Stimulated activated CD4-positive, alpha-beta T cell treated with anti-CD3 and anti-CD28 coated beads, Interleukin-4, amount 100 ng/mL, for 48 hours (primary cell): ENCODE measurements around the gene CDH2.

Source experiments
- DNase-seq, 2 donors: peaks; one replicate each; pipeline ENCODE4 v3.0.0-alpha.2; 2020; ENCODE audit warnings: low read depth in 2 of 2

Gene CDH2

DNA sequence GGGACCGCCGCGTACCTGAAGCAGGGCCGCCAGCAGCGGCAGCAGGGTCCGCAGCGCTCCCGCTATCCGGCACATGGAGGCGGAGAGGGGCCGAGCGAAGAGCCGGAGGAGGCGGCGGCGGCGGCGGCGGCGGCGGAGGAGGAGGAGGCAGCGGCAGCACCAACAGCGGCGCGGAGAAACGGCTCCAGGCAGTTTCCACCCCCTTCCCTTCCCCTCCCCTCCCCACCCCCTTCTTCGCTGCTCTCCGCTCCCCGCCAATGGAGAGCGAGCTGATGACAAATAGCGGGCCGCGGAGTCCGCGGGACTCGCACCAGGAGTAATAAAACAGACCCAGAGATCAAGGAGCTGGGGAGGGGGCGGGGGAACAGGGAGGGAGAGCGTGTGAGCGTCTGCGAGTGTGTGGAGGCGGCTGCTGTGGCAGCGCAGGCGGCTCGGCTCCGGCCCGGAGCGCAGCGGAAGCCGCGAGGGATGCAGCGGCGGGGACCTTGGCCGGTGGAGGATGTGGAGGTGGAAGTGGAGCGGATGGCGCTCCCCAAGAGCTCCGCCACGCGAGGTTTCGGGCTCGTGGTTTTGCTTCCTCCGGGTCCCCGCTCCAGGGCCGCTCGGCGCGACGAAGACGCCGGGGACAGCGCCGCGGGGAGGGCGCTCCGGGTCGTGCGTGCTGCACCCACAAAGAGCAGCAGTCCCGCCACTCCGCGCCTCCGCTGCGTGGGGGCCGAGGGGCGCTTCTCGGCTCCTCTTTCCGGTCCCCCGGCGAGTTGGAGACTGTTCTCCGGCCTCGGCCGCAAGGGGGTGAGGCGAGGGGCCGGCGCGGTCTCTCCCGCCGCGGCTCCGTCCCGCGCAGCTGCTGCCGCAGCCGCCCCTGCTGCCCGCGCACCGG, at the start of gene CDH2:
CDH2 (minus strand) TSS at position 183 of the 880 bp plus-strand sequence; CDS start at position 75, 108 bp downstream.
- no peak for DNase-seq

DNA sequence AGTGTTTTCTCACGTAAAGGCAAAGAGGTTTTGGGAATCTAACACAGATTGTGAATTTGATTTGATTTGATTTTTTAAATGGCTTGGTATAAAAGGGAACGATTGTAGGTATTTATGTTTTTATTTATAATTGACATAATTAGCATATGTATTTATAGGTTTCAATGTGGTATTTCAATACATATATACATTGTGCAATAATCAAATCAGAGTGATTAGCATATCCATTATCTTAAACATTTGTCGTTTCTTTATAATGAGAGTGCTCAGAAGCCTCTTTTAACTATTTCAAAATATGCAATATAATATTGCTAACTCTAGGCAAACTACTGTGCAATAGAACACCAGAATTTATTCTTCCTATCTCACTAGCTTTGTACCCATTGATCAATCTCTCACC, 35.1 kb upstream of the CDH2 start:
- DNase-seq: no peak

DNA sequence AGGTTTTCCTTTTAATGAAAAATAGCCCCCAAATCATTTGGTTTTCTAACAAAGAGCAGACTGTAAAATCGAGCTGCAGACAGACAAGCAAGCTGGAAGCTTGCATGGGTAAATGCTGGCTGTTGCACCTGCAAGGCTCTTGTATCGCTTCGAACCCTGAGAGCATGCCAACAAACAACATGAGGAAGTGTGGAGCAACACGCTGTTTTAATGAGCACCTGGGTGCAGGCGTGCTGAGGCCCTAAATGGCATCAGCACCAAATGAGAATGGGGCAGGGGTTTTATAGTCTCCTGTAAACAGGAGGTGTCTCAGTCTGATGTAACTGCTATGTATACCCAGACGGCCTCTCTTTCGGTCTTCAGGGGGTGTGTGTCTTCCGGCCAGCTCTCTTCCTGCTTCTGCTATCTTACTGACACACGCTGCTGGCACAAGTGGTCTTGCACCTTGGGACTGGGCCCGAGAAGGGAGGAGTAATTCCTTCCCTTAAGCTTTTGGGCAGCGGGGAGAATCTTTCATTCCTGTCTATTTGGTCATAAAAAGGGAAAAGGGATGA, 31.9 kb upstream of the CDH2 start:
- no peak for DNase-seq

DNA sequence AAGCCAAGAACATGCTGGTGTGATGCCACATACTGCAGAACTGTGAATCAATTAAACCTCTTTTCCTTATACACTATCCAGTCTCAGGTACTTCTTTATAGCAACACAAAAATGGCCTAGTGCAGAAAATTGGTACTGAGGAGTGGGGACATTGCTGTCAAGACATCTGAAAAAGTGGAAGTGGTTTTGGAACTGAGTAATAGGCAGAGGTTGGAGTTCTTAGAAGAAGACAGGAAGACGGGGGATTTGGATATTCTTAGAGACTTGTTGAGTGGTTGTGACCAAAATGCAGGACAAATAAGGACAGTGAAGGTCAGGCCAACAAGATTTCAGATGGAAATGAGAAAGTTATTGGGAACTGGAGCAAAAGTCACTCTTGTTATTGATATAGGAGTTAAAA, 31.3 kb upstream of the CDH2 start:
- no peak for DNase-seq

DNA sequence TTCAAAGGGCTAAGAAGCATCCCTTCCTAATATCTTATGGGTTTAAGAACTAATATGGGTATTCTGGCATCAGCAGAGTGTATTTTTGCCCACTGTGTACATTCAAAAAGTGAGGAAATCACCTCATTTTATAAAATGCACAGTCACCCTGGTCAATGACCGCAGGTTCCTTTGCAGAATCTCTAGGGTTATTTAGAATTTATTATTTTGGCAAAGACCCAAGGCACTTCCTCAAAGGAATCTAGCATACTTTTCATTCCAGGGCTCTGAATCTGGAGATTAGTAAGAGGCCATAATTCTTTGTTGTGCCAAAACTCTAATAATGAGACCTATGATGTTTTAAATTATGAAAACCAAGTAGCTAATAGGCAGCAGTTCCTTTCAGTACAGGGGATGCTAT, 27.2 kb upstream of the CDH2 start:
- no peak for DNase-seq

DNA sequence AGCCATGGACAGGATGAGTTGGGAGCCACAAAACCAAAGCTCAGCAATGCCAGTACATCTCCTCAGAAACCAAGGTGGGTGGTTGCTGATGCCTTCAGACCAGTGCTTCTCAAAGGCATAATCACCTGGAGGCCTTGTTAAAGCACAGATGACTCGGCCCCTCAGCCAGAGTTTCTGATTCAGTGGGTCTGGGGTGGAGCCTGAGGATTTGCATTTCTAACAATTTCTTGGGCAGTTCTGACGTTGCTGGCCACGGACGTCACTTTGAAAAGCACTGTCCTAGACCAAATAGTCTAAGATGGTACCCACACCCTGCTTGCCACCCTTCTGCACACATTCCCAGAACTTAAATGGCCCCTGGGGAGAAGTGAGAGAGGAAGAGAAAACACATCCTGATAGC, 24.1 kb upstream of the CDH2 start:
- no peak for DNase-seq

DNA sequence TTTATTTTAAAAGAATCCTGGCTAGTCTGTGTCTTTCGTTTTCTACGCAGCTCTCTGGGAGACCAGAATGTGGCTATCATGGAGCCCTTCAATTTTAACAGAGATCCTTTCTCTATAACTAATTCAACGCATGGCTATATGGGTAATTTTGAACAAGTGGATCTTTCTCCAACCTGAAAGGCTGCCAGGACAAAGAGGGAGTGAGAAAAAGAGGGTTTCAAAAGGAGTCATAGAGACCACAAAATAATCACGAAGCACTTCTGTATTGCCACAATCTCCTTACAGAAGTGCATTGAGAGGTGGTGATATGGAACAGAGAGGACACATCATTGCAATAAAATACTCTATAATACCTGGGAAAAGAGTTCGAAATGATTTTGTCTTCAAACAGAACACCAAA, 21.7 kb upstream of the CDH2 start:
- DNase-seq: no peak

DNA sequence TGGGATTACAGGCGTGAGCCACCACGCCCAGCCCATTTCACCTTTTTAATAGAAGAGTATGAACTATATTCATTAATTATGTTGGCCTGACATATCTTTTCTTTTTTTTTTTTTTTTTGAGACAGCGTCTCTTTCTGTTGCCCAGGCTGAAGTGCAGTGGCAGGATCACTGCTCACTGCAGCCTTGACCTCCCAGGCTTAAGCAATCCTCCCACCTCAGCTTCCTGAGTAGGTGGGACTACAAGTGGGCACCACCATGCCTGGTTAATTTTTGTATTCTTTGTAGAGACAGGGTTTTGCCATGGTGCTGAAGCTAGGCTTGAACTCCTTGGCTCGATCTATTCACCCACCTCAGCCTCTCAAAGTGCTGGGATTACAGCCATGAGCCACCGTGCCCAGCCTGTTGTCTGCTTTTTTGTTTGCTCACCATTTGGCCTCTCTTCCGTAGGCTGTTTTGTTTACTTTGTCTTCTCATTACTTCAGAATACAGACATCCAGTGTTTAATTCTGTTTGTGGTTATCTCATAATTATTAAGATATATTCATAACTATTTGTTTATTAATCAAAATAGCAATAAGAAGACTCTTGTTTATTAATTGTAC, 16.3 kb upstream of the CDH2 start:
- no peak for DNase-seq

DNA sequence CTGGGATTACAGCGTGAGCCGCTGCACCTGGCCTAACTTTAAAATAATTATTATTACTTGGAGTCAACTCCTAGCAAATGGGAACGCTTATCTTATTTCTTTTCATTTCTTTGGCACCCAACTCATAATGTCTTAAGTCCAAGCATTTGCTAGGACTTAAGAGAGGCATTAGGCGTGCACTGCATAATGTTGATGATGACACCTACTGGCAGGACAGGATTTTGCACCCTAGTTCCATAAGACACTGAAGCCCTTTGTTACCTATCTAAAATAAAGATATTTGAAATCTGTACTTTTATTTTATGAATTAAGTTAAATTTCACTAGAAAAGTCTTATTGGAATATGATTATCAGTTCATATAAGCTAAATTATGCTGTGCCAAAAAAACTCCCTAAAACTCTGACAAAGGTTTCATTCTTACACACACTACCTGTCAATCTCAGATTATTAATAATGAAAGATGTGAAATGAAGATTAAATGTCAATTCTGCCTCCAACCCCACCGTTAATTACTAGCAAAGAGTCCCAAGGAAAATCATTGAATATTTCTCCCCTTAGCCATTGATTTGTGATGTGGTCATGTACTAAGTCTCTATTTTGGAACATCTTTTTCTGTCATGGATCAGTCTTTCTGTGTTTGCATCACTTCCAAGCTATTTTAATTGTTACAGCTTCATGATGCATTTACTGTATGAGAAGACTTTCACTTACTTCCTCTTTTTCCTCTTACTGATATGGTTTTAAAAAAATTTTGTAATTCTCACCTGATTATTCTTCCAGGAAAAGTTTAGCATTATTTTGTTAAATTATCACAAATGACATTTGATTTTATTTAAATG, 12.7 kb upstream of the CDH2 start:
- DNase-seq: peak in 1 of 2 donors; percentile 8

DNA sequence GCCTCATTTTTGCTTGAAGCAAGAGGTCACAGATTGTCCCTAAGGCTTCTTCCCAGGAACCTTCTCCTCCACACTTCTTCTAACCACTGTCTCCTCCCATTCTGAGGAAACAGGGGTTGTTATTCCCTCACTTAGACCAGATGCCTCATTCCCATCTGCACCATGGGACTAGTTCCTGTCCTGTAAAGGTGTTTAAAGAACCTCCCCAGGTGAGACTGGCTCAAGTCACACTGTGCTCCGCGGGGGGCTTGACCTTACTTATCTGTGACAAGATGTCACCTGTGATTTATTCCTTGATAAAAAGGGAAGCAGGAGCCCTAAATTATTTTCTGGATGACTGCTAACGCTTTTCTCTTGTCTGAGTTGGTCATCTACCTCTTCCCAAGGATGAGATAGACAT, 8.2 kb upstream of the CDH2 start:
- DNase-seq: no peak

DNA sequence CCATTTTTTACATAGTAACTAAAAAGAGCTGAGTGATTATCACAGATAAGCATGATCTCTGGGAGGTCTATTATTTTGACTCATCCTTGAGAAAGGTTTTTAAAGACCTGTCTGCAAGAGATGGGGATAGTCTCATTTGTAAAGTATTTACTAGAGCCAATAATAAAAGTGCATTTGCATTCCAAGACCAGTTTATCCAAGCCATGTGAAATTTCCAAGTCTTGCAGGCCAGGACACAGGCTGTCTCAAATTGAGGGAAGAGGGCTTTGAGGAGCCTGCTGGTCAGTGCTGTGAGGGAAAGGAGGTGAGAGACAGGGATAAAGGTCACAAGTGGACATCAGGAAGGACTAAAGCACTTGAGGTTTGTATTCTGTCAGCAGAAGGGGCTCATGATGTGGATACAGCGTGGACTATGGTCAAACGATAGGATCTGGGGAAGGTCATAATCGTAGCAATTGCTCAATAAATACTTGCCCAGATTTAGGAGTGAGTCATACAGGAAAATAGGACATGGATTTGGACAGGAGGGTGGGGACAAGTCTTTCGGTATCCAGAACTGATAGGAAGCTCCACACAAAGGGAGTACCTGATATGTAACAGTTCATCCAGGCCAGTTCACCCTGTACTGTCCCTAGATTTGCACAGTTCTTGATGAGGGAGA, 6.6 kb upstream of the CDH2 start:
- DNase-seq: no peak

DNA sequence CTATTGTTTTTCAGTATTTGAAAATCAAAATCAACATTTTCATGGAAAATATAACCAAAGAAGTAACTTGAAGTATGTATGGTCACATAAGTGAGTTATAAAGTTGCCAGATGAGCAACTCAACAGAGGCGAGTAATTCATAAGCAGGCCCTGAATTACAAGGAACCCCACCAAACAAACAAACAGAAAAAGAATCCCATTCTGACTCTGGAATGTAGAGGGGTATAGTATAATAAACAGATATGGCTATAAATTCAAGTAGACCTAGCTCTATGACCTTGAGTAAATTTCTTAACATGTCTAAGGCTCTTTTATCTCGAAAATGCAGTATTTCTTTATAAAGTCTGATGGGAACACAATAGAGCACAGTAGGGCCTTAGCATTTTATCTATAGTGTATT, 4.7 kb upstream of the CDH2 start:
- no peak for DNase-seq

DNA sequence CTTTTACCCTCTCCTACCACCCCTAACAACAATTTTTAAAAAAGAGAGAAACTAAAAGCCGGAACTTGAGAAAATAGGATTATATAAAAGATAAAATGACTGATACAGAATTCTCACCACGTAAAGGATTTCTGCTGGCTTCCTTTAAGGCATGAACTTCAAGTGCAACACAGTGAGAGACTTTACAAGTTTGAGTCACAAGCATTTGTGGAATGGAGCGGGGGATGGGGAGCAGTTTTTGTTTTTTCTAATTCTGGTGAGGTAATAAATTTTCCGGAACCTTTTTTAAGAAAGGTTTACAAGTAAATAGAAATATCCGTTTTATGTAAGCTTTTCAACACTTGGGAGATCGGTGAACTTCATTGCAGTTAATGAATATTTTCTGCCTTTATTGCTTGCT, 1.8 kb upstream of the CDH2 start:
- no peak for DNase-seq

DNA sequence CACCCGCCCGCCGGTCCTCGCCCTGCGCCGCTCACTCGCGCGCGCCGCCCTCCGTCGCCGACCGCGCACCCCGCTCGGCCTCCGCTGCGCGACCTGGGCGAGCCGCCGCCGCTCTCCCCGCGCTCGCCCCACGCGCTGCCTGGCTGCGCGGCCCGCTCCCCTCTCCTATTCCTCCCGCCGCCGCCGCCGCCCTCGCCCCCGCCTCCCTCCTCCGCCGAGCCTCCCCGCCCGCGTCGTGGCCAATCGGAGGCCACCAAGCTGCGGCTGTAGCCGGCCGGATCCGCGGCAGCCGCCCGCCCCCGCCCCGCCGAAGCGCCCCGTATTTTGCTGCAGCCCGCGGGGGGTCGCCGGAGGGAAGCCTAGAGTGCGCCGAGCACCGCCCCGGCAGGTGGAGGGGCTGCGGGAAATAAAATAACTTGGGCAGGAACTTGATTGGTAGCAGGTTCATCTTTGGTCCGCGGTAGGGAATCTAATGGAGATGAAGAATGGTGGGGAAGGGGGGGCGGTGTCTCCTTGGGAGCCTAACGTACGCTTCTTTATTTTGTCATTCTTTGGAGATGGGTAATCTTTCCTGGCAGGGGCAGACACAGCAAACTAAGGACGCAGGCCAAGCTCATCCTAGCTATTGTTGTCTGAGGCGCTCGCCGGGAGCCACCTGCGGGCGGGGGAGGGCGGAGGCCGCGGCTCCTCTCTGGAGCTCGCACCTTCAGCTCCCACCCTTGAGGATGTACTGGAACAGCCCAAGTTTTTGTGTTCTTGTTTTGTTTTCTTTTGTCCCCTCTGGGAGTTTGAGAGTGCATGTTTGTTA, 1.1 kb upstream of the CDH2 start:
- DNase-seq: no peak

DNA sequence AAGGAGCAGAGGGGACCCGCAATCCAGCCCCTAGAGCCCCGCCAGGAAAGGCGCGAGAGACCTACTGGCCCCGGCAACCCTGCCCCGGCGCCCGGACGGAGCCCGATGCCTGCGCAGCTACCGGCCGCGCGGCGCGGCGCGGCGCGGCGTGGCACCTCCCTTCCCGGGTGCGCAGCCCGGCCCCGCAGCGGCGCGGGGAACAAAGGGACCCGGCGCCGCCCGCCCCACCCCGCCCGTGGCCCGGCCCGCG, 307 bp downstream of the CDH2 start:
- DNase-seq: no peak

DNA sequence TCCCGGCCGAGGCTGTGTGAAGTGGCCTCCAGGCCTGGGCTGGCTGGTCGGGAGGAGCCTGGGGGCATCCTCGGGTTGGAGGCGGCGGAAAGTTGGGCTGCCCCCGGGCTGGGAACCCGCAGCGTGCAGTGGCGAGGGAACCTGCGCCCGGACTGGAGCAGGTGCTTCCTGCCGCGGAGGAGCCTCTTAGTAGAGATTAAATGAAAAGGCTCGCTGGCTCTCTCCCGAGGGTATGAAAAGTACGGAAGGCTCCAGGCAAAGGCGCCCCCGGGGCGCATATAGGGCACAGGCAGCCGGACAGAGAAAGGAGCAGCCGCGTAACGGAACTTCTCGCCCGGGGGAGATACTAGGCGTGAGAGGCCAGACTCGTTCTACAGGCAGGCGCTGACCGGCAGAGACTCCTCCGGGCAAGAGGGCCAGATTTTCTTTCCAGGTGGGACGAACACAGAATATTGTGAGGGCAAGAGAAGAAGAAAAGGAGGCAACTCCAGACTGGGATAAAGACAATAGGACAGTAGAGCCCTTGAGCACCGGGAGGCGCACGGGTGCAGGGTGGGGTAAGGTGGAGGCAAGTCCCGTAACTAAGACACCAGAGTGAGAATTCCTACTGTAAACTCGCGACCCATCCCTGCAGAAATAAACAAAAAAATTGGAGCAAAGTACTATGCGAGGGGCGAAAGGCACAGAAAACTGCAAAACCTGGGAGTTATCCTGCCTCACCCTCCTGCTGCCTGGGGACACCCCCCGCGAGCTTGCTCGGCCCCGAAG, 816 bp downstream of the CDH2 start:
- no peak for DNase-seq

DNA sequence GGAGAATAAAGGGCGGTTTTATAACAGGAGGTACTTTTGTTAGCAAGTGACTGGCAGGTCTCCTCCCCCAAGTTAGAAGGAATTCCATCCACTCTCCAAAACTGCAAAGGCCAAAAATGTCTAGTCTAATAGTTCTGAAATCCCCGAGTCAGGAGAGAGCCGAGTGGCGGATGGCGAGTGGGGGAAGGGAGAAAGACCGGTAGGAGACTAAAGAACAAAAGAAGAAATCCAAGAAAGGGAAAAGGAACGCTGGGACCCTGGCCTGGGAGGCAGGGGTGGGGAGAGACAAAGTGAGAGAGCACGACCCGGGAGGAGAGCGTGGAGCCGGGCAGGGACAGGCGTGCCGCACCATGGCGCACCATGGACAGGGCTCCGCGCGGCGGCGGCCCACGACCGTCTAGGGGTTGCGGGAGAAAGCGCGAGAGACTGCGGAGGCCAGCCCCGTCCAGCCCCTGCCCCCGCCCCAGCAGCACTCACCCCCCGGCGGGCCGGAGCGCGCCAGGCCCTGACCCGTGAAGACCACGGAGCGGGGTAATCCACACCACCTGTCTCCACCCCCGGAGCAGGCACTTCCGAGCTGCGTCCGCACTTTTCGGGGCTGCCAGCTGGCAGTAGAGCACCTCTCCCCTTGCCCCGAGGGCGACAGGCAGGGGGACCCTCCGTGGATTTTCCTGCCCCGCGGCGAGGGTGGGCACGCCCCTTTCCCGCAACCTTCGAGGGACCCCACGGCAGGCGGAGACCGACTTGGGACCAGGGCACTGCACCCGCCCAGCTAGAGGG, 1.6 kb downstream of the CDH2 start:
- DNase-seq: no peak

DNA sequence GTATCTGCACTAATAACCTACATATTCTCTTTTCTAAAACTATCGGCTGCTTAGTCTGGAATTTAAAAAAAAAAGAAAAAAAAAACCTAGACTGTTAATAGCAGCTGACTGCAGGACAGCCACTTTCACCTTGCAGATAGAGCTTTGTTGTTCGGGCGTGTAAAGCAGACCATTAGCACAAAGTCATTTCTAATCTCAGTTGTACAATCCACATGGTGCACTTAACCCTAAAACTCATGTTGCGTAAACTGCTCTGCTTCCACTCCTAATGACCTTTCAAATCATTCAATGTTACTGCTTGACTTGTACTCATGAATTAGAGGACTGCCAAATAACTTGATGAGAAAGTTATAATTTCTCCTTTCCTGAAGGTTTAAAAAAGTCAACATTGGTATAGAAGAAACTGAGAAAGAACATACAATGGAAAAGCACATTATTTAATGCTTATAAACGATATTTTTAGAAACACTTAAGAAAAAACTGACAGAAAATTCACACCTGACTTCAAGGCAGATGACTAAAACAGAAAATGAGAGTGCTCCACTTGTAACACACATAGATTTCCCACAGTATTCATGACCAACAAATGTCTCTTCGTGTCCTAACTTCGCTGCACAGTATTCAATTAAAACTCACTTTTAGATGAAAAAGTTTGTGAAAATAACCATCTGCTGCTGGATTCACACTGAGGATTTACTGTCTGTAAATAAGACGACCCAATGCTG, 2.6 kb downstream of the CDH2 start:
- DNase-seq: no peak

DNA sequence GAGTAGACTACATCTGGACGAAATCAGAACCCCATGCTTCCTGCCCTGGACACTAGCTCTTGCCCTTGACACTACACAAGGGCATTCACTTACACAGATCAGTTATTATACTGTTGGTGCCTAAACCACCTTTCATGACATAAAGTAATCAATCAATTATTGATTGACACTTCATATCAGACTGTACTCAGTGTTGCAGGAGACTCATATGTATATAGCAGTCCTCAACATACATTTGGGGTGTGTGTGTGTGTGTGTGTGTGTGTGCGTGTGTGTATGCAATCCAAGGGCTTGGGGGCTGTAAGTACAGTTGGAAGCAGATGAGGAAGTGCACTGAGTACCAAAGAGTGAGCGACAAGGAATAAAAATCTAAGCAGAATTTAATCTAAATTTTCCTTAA, 5.1 kb downstream of the CDH2 start:
- no peak for DNase-seq
